PC-9 (cell line): Measurements from ENCODE around the gene AOC3. TPM values are rescaled to one million over a fixed set of nuclear protein-coding genes. Genes with fewer than 3 reads are reported as not detected.

Source experiments
- BruUV-seq: library from RNA; stranded (reverse); fragments of 400-500 nt; replicated peaks from 2 replicates; lab custom pipeline; 2021; lab: Mats Ljungman, UMichigan
- CTCF ChIA-PET: fragments of 300-600 bp; sonication (Branson Sonifier 250); formaldehyde crosslinking; loops from one replicate; lab custom pipeline; 2022; ENCODE audit warnings: antibody characterized with exemption; lab: Charles Lee
- POLR2A ChIA-PET: fragments of 300-600 bp; sonication (Branson Sonifier 250); formaldehyde crosslinking; loops from one replicate; lab custom pipeline; 2022; ENCODE audit warnings: antibody characterized with exemption; ENCODE audit not compliant: unreplicated experiment; lab: Charles Lee
- DNase-seq, 2 experiments: peaks; one replicate each; pipeline versions ENCODE4 v3.0.0 to v3.0.0-alpha.2; 2015 to 2022; ENCODE audit warnings: mixed read lengths in 1 of 2
- H2AFZ ChIP-seq: fragments of 200-600 bp; sonication (generic); 2 replicates; pipeline ENCODE4 v1.8.1; 2017; ENCODE audit warnings: antibody characterized with exemption
- H3F3A ChIP-seq: fragments of 200-600 bp; sonication (generic); 2 replicates; pipeline ENCODE4 v1.8.1; 2017; ENCODE audit warnings: antibody characterized with exemption, mild to moderate bottlenecking, low read depth; ENCODE audit not compliant: insufficient read depth
- H3K27ac ChIP-seq: fragments of 200-600 bp; sonication (generic); 2 replicates; pipeline ENCODE4 v1.6.1; 2016; ENCODE audit warnings: mixed run types
- H3K27me3 ChIP-seq: fragments of 200-600 bp; sonication (generic); 2 replicates; pipeline ENCODE4 v1.6.1; 2016; ENCODE audit warnings: low read depth, mixed run types; ENCODE audit not compliant: insufficient read depth
- H3K36me3 ChIP-seq: fragments of 200-600 bp; sonication (generic); 2 replicates; pipeline ENCODE4 v1.6.1; 2016; ENCODE audit warnings: low read depth, mixed run types
- H3K4me1 ChIP-seq: fragments of 200-600 bp; sonication (generic); replicated peaks from 2 replicates; pipeline ENCODE4 v1.6.1; 2016; ENCODE audit warnings: mixed run types; ENCODE audit not compliant: insufficient read depth
- H3K4me2 ChIP-seq: fragments of 200-600 bp; sonication (generic); 2 replicates; pipeline ENCODE4 v1.6.1; 2017; ENCODE audit warnings: mixed run types
- H3K4me3 ChIP-seq: fragments of 200-600 bp; sonication (generic); 2 replicates; pipeline ENCODE4 v1.6.1; 2016; ENCODE audit warnings: mixed run types
- H3K79me2 ChIP-seq: fragments of 200-600 bp; sonication (generic); 2 replicates; pipeline ENCODE4 v1.6.1; 2017; ENCODE audit warnings: low read depth, mixed run types
- H3K9me2 ChIP-seq: fragments of 200-600 bp; sonication (generic); 2 replicates; pipeline ENCODE4 v1.8.1; 2017; ENCODE audit warnings: mild to moderate bottlenecking; ENCODE audit not compliant: insufficient read depth
- H3K9me3 ChIP-seq: fragments of 200-600 bp; sonication (generic); 2 replicates; pipeline ENCODE4 v1.8.1; 2016; ENCODE audit warnings: low read depth; ENCODE audit not compliant: insufficient read depth
- H4K20me1 ChIP-seq: fragments of 200-600 bp; sonication (generic); 2 replicates; pipeline ENCODE4 v1.8.1; 2017; ENCODE audit not compliant: insufficient read depth
- EZH2 ChIP-seq: fragments of 200-600 bp; sonication (generic); IDR thresholded peaks from 2 replicates; pipeline ENCODE4 v1.8.0; 2017; ENCODE audit warnings: antibody characterized with exemption, low read depth
- intact Hi-C: fragments of 100-400 bp; cut with micrococcal nuclease; formaldehyde crosslinking; loops from one replicate; pipeline ENCODE4 v1.10.0; 2022; ENCODE audit not compliant: unreplicated experiment
- microRNA-seq: library from miRNA; unstranded; fragments of <30 nt; microRNA quantifications from one replicate; pipeline ENCODE4 v1.2.0, GENCODE V29; 2021; ENCODE audit warnings: borderline number of aligned reads, borderline replicate concordance
- total RNA-seq: library from RNA; stranded (reverse); gene quantifications from 2 replicates; pipeline ENCODE4 v1.2.3, GENCODE V29; 2021
- TF ChIP-seq, protein P1 (sequence below): fragments of 200-600 bp; sonication (generic); conservative IDR thresholded peaks from 2 replicates; pipeline ENCODE4 v1.6.1; 2017; ENCODE audit warnings: mixed run types, antibody characterized with exemption, mild to moderate bottlenecking, moderate library complexity

Gene AOC3
- total RNA-seq, 1 experiment from 2014 or later, result 0.98 TPM

- no peaks in the 10 kb centered on the region for H3K79me2 ChIP-seq
- H3K36me3 ChIP-seq, result no peaks in the 10 kb centered on the region
- CTCF ChIA-PET, result no interaction called here
- no peaks in the 10 kb centered on the region; the same call in 1 of the 2 replicates for H3K27me3 ChIP-seq
- no peak for TF ChIP-seq EZH2
- TF ChIP-seq, protein P1, sequence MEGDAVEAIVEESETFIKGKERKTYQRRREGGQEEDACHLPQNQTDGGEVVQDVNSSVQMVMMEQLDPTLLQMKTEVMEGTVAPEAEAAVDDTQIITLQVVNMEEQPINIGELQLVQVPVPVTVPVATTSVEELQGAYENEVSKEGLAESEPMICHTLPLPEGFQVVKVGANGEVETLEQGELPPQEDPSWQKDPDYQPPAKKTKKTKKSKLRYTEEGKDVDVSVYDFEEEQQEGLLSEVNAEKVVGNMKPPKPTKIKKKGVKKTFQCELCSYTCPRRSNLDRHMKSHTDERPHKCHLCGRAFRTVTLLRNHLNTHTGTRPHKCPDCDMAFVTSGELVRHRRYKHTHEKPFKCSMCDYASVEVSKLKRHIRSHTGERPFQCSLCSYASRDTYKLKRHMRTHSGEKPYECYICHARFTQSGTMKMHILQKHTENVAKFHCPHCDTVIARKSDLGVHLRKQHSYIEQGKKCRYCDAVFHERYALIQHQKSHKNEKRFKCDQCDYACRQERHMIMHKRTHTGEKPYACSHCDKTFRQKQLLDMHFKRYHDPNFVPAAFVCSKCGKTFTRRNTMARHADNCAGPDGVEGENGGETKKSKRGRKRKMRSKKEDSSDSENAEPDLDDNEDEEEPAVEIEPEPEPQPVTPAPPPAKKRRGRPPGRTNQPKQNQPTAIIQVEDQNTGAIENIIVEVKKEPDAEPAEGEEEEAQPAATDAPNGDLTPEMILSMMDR, result no peak
- H2AFZ ChIP-seq, result no peak overlapping the region
- H3K4me1 ChIP-seq, result no peaks in the 10 kb centered on the region
- no TSS peak for BruUV-seq
- intact Hi-C loops, result no loop called here
- no peaks in the 10 kb centered on the region for H4K20me1 ChIP-seq
- no peak overlapping the region for H3K4me3 ChIP-seq
- DNase-seq, result no peak
- no peaks in the 10 kb centered on the region for H3K9me3 ChIP-seq
- H3K9me2 ChIP-seq, result no peaks in the 10 kb centered on the region
- no peak overlapping the region for H3K27ac ChIP-seq
- no peak overlapping the region for H3K4me2 ChIP-seq
- POLR2A ChIA-PET, result no interaction called here
- no peaks in the 10 kb centered on the region for H3F3A ChIP-seq
These were observed 50.7 kb downstream of the AOC3 start for GRCh38 chr17:42901535-42902229.

DNA sequence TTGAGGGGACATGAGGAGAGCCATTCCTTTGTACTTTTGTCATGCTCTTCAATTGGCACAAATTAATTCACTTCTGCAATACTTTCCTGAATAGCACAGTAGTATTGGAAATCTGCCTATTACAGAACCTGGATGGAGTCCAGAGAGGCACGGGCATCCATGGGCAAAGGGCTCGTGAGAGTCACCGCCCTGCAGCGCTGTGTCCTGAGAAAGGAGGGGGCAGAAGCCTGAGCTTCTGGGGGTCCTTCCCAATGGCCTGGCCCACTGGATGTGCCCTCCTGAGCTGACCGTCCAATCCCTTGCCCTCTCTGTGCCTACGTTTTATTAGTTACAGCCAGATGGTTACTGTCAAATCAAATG, 53.1 kb downstream of the AOC3 start:
- intact Hi-C loops, result no loop called here
- H3K4me1 ChIP-seq, result no peaks in the 10 kb centered on the region
- H3K9me2 ChIP-seq, result no peaks in the 10 kb centered on the region
- no peak overlapping the region for H3K27ac ChIP-seq
- no peak for DNase-seq
- CTCF ChIA-PET, result no interaction called here
- no peak for TF ChIP-seq EZH2
- TF ChIP-seq, protein P1, result no peak
- H3K4me2 ChIP-seq, result no peak overlapping the region
- H4K20me1 ChIP-seq, result no peaks in the 10 kb centered on the region
- no peak overlapping the region for H2AFZ ChIP-seq
- BruUV-seq, result no TSS peak
- no peaks in the 10 kb centered on the region for H3K79me2 ChIP-seq
- H3F3A ChIP-seq, result peaks cover 2% of the 10 kb centered on the region; the same call in 1 of the 2 replicates
- POLR2A ChIA-PET, result no interaction called here
- no peaks in the 10 kb centered on the region; the same call in 1 of the 2 replicates for H3K27me3 ChIP-seq
- no peaks in the 10 kb centered on the region for H3K36me3 ChIP-seq
- H3K4me3 ChIP-seq, result no peak overlapping the region
- H3K9me3 ChIP-seq, result no peaks in the 10 kb centered on the region

DNA sequence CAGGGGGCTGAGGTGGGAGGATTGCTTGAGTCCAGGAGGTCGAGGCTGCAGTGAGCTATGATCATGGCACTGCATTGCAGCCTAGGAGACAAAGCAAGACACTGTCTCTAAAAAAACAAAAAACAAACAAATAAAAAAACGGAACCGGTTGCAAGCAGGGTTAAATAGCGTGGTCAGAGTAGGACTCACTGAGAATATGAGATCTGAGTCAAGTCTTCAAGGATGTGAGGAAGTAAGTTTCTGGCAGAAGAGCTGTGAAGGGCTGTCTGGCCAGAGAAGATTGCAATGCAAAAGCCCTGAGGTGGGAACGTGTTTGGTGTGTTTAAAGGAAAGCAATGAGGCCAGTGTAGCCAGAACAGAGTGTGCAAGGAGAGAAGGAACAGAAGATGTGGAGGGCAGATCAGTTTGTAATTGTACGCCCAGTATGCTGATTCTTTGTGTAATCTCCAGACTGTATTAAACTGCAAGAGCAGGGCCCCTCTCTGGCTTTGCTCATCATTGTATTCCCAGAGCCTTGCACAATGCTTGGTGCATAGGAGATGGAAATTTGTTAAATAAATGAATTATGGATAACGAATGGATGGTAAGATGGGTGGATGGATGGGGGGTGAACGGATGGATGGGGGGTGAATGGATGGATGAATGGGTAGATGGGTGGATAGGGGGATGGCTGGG, 55.9 kb downstream of the AOC3 start:
- Histone ChIP-seq H3K4me3 (no peak overlapping the region), H3K36me3 (no peaks in the 10 kb centered on the region), H3K27ac (no peak overlapping the region), H3F3A (peaks cover 7% of the 10 kb centered on the region; the same call in 1 of the 2 replicates), H3K4me1 (no peaks in the 10 kb centered on the region), H4K20me1 (no peaks in the 10 kb centered on the region), H3K9me3 (no peaks in the 10 kb centered on the region), H3K4me2 (no peak overlapping the region), H3K79me2 (no peaks in the 10 kb centered on the region), H3K27me3 (no peaks in the 10 kb centered on the region; the same call in 1 of the 2 replicates), H2AFZ (no peak overlapping the region), H3K9me2 (no peaks in the 10 kb centered on the region)
- CTCF ChIA-PET, result interaction anchor here (0.5 kb wide), 1 partner anchor 120 kb away, joined by 6 read pairs; no protein-coding TSS in a partner anchor
- TF ChIP-seq, protein P1, result no peak
- no peak for TF ChIP-seq EZH2
- POLR2A ChIA-PET, result no interaction called here
- intact Hi-C loops, result no loop called here
- no peak for DNase-seq
- no TSS peak for BruUV-seq

Small RNA genes within 50 kb of the gene (microRNA-seq; reads per million reads assigned to microRNA genes)
- gene MIR6781, result 2.0 reads per million

Other genes with a start within 250 kb of the AOC3 start
- gene RETREG3, start 241.8 kb upstream of the AOC3 start, total RNA-seq, result 57.0 and 61.7 TPM in 2 replicates
- gene TUBG1, start 241.5 kb upstream of the AOC3 start, total RNA-seq, result 79.1 and 85.6 TPM in 2 replicates
- gene TUBG2, start 191.9 kb upstream of the AOC3 start, total RNA-seq, result 25.5 and 28.3 TPM in 2 replicates
- 22.5 and 32.2 TPM in 2 replicates for gene PLEKHH3, start 174.2 kb upstream of the AOC3 start, total RNA-seq
- 0.25 TPM in 1 of 2 replicates, not detected in the other for gene CCR10, start 169.4 kb upstream of the AOC3 start, total RNA-seq
- 1.4 and 1.8 TPM in 2 replicates for gene CNTNAP1, start 168.7 kb upstream of the AOC3 start, total RNA-seq
- 22.8 and 24.8 TPM in 2 replicates for gene EZH1, start 106.2 kb upstream of the AOC3 start, total RNA-seq
- 1.1 TPM in 1 of 2 replicates, not detected in the other for gene RAMP2, start 90.0 kb upstream of the AOC3 start, total RNA-seq
- 38.7 and 48.4 TPM in 2 replicates for gene VPS25, start 77.8 kb upstream of the AOC3 start, total RNA-seq
- 8.3 and 11.9 TPM in 2 replicates for gene WNK4, start 70.6 kb upstream of the AOC3 start, total RNA-seq
- gene COA3, start 52.5 kb upstream of the AOC3 start, total RNA-seq, result 49.3 and 49.9 TPM in 2 replicates
- not detected in 2 replicates for gene CNTD1, start 52.3 kb upstream of the AOC3 start, total RNA-seq
- gene BECN1, start 26.9 kb upstream of the AOC3 start, total RNA-seq, result 58.9 and 66.0 TPM in 2 replicates
- 115 and 122 TPM in 2 replicates for gene PSME3, start 17.8 kb upstream of the AOC3 start, total RNA-seq
- 3.7 TPM in 2 replicates for gene AOC2, start 6.6 kb upstream of the AOC3 start, total RNA-seq
- gene G6PC1, start 49.6 kb downstream of the AOC3 start, total RNA-seq, result not detected in 2 replicates
- gene AARSD1, start 113.3 kb downstream of the AOC3 start, total RNA-seq, result 32.6 and 35.4 TPM in 2 replicates
- gene PTGES3L, start 128.9 kb downstream of the AOC3 start, total RNA-seq, result 0.70 and 1.3 TPM in 2 replicates
- 12.7 and 13.8 TPM in 2 replicates for gene RUNDC1, start 129.4 kb downstream of the AOC3 start, total RNA-seq
- 593 and 950 TPM in 2 replicates for gene RPL27, start 147.2 kb downstream of the AOC3 start, total RNA-seq
- 19.7 and 22.1 TPM in 2 replicates for gene IFI35, start 155.6 kb downstream of the AOC3 start, total RNA-seq
- gene VAT1, start 171.2 kb downstream of the AOC3 start, total RNA-seq, result 212 and 220 TPM in 2 replicates
- gene RND2, start 174.0 kb downstream of the AOC3 start, total RNA-seq, result 0.26 and 0.43 TPM in 2 replicates